GM10266 (cell line): ENCODE measurements around the gene TCOF1.

Source experiments
- DNase-seq: peaks from one replicate; pipeline ENCODE4 v3.0.0; 2012; ENCODE audit errors: extremely low spot score
- TF ChIP-seq, protein P1 (sequence below): IDR thresholded peaks from 2 replicates; pipeline ENCODE4 v1.5.1; 2012; ENCODE audit warnings: mild to moderate bottlenecking, low read depth; ENCODE audit not compliant: control insufficient read depth, insufficient read depth; ENCODE audit errors: missing control alignments

TCOF1 gene

DNA sequence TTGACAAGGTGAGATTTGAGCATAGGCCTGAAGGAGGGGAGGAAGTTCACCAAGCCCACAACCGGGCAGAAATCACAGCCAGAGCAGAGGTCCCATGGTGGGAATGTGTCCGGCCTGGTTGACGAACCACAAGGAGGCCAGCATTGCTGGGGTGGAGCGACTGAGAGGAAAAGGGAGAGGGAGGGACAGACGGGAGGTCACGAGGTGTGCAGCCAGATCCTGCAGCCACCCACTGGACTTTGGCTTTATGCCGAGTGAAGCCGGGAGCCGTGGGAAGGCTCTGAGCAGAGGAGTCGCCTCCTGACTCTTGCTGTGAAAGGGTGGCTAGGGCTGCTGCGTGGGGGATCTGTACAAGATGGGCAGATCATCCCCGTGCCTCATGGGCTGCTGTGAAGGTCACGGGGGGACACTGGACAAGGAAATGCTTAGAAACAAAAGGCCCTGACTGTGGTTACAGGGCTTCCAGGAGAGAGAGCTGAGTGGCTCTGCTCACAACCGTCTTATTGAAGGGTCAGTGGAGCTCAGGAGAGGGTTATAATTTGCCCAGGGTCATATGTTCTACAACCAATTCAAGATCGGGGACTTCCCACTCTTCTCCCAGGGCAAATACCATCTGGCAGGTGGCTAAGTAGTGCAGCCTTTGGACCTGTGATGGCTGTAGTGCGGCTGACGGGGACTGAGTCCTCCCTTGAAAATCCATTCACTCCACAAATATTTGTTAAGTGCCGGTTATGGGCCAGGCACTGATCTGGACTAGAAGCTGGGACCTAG is 70.8 kb downstream of the TCOF1 start:
- TF ChIP-seq, protein P1, sequence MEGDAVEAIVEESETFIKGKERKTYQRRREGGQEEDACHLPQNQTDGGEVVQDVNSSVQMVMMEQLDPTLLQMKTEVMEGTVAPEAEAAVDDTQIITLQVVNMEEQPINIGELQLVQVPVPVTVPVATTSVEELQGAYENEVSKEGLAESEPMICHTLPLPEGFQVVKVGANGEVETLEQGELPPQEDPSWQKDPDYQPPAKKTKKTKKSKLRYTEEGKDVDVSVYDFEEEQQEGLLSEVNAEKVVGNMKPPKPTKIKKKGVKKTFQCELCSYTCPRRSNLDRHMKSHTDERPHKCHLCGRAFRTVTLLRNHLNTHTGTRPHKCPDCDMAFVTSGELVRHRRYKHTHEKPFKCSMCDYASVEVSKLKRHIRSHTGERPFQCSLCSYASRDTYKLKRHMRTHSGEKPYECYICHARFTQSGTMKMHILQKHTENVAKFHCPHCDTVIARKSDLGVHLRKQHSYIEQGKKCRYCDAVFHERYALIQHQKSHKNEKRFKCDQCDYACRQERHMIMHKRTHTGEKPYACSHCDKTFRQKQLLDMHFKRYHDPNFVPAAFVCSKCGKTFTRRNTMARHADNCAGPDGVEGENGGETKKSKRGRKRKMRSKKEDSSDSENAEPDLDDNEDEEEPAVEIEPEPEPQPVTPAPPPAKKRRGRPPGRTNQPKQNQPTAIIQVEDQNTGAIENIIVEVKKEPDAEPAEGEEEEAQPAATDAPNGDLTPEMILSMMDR = no peak
- DNase-seq = no peak

GRCh38 chr5:150428978-150429377 is 71.5 kb downstream of the TCOF1 start:
- no peak for DNase-seq
- TF ChIP-seq, protein P1 = no peak

DNA sequence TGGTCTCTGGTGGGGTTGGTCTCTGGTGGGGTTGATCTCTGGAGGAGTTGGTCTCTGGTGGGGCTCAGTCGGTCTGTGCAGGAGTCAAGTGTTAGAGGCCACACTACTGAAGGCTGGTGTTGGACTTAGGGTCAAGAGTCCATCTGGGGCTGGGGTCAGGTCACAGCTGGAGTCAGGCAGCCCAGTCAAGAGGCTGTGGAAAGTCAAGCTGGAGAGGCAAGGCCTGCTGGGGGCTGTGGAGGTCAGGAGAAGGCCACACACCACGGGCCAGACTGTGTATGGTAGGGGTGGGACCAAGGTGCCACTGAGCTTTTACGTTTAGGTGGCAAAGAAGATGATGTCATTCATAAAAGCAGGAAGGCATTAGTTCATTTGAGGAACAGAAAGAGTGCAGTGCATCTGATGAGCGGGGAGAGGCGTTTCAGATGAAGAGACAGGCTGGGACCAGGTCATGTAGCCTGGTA is 71.9 kb downstream of the TCOF1 start:
- peak; percentile 39 for DNase-seq
- TF ChIP-seq, protein P1 = no peak

DNA sequence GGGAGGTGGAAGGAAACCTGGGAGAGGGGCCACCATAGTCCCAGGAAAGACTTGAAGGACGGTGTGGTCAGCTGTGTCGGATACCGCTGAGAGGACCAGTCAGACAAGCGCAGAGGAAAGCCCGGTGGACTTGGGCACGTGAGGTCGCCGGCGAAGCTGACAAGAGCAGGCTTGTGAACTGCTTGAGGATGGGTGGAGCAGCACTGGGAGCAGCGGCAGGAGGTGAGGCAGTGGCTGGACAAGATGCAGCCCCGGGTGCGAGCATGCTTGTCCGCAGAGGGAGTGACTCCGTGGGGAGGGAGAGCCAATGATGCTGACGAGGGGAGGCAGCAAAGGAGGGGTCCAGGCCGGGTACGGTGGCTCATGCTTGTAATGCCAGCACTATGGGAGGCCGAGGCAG is 73.6 kb downstream of the TCOF1 start:
- TF ChIP-seq, protein P1 = no peak
- DNase-seq = no peak

DNA sequence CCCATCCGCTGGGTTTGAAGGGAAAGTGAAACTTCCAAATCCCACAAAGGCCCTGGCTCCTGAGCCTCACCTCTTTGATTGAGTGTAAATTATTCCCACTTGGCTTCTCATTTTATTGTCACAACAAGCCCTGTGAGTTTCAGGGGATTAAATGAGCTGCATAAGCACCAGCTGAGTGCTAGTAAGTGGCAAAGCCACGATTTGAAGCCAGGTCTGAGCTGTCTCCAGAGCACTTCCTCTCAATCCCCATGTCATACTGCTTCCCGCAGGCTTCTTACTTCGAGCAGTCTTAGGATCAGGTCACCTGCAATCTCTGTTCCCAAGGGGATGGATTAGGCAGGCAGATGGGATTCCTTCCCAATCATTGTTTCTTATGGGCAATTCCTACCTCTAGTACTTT is 74.1 kb downstream of the TCOF1 start:
- no peak for DNase-seq
- TF ChIP-seq, protein P1 = no peak

DNA sequence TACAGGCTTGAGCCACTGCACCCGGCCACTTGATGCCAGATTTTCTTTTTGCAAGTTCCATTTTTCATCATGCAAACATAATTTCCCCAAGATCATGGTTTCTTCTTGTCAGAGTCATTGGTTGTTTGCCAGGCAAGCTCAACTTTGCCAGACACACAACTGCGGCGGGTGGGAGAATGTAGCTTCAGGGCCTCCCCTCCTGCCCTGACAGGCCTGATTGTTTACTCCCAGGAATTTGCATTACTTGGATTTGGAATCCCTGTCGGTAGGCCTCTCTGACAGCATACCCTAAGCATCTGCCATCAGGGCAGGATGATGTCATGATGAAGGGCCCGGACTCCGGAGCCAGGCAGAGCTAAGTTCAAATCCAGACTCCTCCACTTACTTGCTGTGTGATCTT is 77.0 kb downstream of the TCOF1 start:
- TF ChIP-seq, protein P1 = no peak
- DNase-seq = no peak

DNA sequence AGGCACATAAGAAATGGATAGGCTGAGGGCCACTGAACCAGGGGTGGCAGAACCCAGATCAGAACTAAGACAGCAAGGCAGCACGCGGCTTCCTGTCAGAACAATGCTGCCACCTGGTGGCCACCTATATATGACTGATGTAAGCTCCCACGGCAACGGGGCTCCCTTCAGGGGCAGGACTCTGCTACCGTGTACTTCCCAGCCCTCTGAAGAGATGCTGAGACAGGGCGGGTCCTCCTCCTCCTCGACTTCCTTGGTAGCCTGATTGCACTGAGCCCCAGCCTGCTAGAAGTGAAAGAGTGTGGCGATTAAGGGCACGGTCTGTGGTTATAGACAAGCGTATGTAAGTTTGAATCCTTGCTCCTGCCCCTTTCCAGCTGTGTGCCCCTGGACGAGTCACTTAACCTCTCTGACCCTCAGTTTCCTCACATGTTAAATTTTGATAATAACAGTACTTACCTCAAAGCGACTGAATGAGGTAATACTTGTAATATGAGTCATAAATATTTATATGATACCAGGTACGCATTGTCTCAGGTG is 78.7 kb downstream of the TCOF1 start:
- peak; percentile 85 for DNase-seq
- TF ChIP-seq, protein P1 = peak; percentile 86
